Uterus (tissue), 4 donors: ENCODE data around the gene SEMA3E. TPM values are rescaled to one million over a fixed set of nuclear protein-coding genes. Genes with fewer than 3 reads are reported as not detected.
"Not testable (repeated sequence)": the region's sequence is repeated elsewhere in the genome, so short reads cannot be mapped to it uniquely, and the experiment has no call there.

Source experiments
- DNase-seq, 2 donors: peaks; one replicate each; pipeline ENCODE4 v3.0.0-alpha.2; 2019 to 2020
- H3K27ac ChIP-seq, 2 donors: fragments of 200-600 bp; sonication (generic); 1 replicate in 1 of 2; 2 replicates in 1 of 2; pipeline ENCODE4 v1.5.1; 2016 to 2018
- H3K27me3 ChIP-seq, 2 donors: fragments of 200-600 bp; sonication (generic); one replicate each; pipeline ENCODE4 v1.5.1; 2018 to 2019; ENCODE audit warnings: control low read depth in 1 of 2
- H3K36me3 ChIP-seq, 2 donors: fragments of 200-600 bp; sonication (generic); one replicate each; pipeline ENCODE4 v1.5.1; 2019; ENCODE audit warnings: control low read depth in 1 of 2
- H3K4me1 ChIP-seq, 2 donors: fragments of 200-600 bp; sonication (generic); one replicate each; pipeline ENCODE4 v1.5.1; 2018 to 2019; ENCODE audit warnings: control low read depth in 1 of 2
- H3K4me3 ChIP-seq, 2 donors: fragments of 200-600 bp; sonication (generic); 1 replicate in 1 of 2; 2 replicates in 1 of 2; pipeline ENCODE4 v1.5.1; 2018 to 2019; ENCODE audit warnings: mild to moderate bottlenecking in 1 of 2
- H3K9me3 ChIP-seq, 2 donors: fragments of 200-600 bp; sonication (generic); one replicate each; pipeline ENCODE4 v1.5.1; 2019; ENCODE audit warnings: control low read depth in 1 of 2
- CTCF ChIP-seq, 4 experiments: fragments of 200-600 bp in 2 of 4; fragments of 450-650 bp in 2 of 4; sonication (generic) in 2 of 4; IDR thresholded peaks; one replicate each; pipeline ENCODE4 v1.5.1; 2016 to 2019; ENCODE audit warnings: antibody characterized with exemption in 4 of 4, mild to moderate bottlenecking in 2 of 4, moderate library complexity in 1 of 4
- POLR2A ChIP-seq, 2 donors: fragments of 450-650 bp; IDR thresholded peaks; one replicate each; pipeline ENCODE4 v1.6.1; 2016; ENCODE audit warnings: antibody characterized with exemption in 2 of 2, mild to moderate bottlenecking in 1 of 2, moderate library complexity in 1 of 2
- intact Hi-C: fragments of 100-400 bp; cut with DNase I; formaldehyde crosslinking; loops from one replicate; pipeline ENCODE4 v1.15.1; 2023; ENCODE audit warnings: low total_unique reads
- total RNA-seq, 4 donors: library from RNA; depleted of rRNA in 3 of 4; stranded (reverse); fragments of >200 nt in 3 of 4; gene quantifications; one replicate each; pipeline versions ENCODE4 v1.1.0 to v1.2.4, GENCODE V29; 2014 to 2023
- donor health status: DM: yes; HTN: yes; CAD: no.

The SEMA3E gene
- total RNA-seq, 4 donors from 2014 or later: 0.77 to 15.8 (median 2.2) TPM

DNA sequence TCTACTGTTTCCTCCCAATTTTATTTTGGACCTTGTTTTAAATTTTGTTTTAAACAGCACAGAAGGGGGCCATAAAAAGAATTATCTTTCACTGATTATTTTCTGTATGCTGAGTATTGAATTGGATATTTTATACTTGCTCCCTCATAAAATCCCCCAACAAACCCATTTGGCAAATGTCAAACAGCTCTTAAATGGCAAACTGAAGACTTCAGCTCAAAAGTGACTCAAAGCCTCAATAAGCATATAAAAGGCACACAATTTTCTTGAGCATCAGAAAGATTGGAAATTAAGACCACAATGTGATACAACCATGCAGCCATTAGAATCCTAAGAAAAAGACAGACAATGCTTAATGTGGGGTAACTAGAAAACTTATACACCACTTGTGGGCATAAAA, 199.2 kb downstream of the SEMA3E start:
- no peak for TF ChIP-seq CTCF (IDR thresholded peaks at IDR 0.05)
- no peak for TF ChIP-seq POLR2A (IDR thresholded peaks at IDR 0.05)
- DNase-seq: no peak
- no peak overlapping the region for H3K27ac ChIP-seq

GRCh38 chr7:83447681-83448080, 201.3 kb downstream of the SEMA3E start:
- Histone ChIP-seq H3K4me3 (no peak overlapping the region), H3K9me3 (no peaks in the 10 kb centered on the region), H3K27ac (no peak overlapping the region), H3K36me3 (no peaks in the 10 kb centered on the region), H3K4me1 (no peaks in the 10 kb centered on the region), H3K27me3 (no peaks in the 10 kb centered on the region)
- TF ChIP-seq CTCF (IDR thresholded peaks at IDR 0.05) (no peak), POLR2A (IDR thresholded peaks at IDR 0.05) (no peak)
- intact Hi-C loops: no loop called here
- DNase-seq: no peak

More for the DNA sequence above, 199.2 kb downstream of the SEMA3E start:
- H3K27me3 ChIP-seq: no peaks in the 10 kb centered on the region
- H3K9me3 ChIP-seq: no peaks in the 10 kb centered on the region
- H3K36me3 ChIP-seq: no peaks in the 10 kb centered on the region
- H3K4me1 ChIP-seq: no peaks in the 10 kb centered on the region
- no peak overlapping the region for H3K4me3 ChIP-seq
- intact Hi-C loops: no loop called here

GRCh38 chr7:83446102-83446669, 202.8 kb downstream of the SEMA3E start:
- intact Hi-C loops: no loop called here
- Histone ChIP-seq H3K4me3 (no peak overlapping the region), H3K9me3 (no peaks in the 10 kb centered on the region), H3K4me1 (no peaks in the 10 kb centered on the region), H3K27me3 (no peaks in the 10 kb centered on the region), H3K36me3 (no peaks in the 10 kb centered on the region), H3K27ac (no peak overlapping the region)
- no peak for TF ChIP-seq POLR2A (IDR thresholded peaks at IDR 0.05)
- TF ChIP-seq CTCF (IDR thresholded peaks at IDR 0.05): no peak
- DNase-seq: no peak

- Histone ChIP-seq H3K4me1 (no peaks in the 10 kb centered on the region), H3K36me3 (no peaks in the 10 kb centered on the region), H3K27ac (no peak overlapping the region), H3K9me3 (no peaks in the 10 kb centered on the region), H3K4me3 (no peak overlapping the region), H3K27me3 (no peaks in the 10 kb centered on the region)
- no peak for DNase-seq
- TF ChIP-seq CTCF (IDR thresholded peaks at IDR 0.05) (no peak), POLR2A (IDR thresholded peaks at IDR 0.05) (no peak)
- intact Hi-C loops: no loop called here
Measured at GRCh38 chr7:83442911-83443310, 206.0 kb downstream of the SEMA3E start.

DNA sequence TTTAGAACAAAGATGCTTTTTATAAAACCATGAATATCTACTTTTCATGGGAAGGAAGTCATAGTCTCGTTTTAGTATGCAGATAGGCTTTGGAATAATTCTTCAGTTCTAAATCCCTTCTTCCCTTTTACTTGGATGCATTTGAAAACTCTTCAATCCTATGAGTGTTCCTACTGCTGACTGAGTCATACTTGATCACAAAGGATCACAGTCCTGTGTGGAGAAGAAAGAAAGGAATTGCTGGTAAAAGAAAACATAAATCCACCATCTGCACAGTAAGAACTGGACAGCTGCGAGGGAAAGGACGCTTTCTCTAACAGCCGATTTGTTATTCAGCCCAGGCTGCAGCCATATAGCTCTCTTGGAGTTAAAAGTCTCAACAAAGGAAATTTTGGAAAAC, 209.9 kb downstream of the SEMA3E start:
- no peaks in the 10 kb centered on the region for H3K27me3 ChIP-seq
- intact Hi-C loops: no loop called here
- TF ChIP-seq POLR2A (IDR thresholded peaks at IDR 0.05) (no peak), CTCF (IDR thresholded peaks at IDR 0.05) (no peak)
- DNase-seq: no peak
- H3K4me1 ChIP-seq: no peaks in the 10 kb centered on the region
- H3K9me3 ChIP-seq: no peaks in the 10 kb centered on the region
- H3K27ac ChIP-seq: no peak overlapping the region
- H3K36me3 ChIP-seq: peaks cover 0 to 4% of the 10 kb centered on the region in 2 donors
- H3K4me3 ChIP-seq: no peak overlapping the region

- not testable (repeated sequence) for H3K36me3 ChIP-seq
Measured at GRCh38 chr7:83430289-83430688, 218.7 kb downstream of the SEMA3E start.

More at GRCh38 chr7:83430289-83430688, 218.7 kb downstream of the SEMA3E start:
- H3K27me3 ChIP-seq, H3K4me1 ChIP-seq, H3K9me3 ChIP-seq, H3K4me3 ChIP-seq, DNase-seq, H3K27ac ChIP-seq, intact Hi-C loops: not testable (repeated sequence)
